ENCODE data around the gene MX2. TPM values are rescaled to one million over a fixed set of nuclear protein-coding genes. Genes with fewer than 3 reads are reported as not detected.

MX2 gene
- total RNA-seq, 1 experiment from 2014 or later: 56.7 TPM

- TF ChIP-seq POLR2AphosphoS5 (IDR thresholded peaks at IDR 0.05; ENCODE audit: low read depth, low read length) (no peak), SIN3A (IDR thresholded peaks at IDR 0.05; ENCODE audit: borderline replicate concordance, insufficient read depth, low read depth, low read length) (no peak), CTCF (IDR thresholded peaks at IDR 0.05) (no peak), TCF7L2 (IDR thresholded peaks at IDR 0.05; ENCODE audit: low read depth, low read length) (no peak)
- in situ Hi-C loops (cut with HindIII; ENCODE audit: low pct_unique_long_range_greater_than_20kb, low sequenced_read_pairs): no loop called here
- no peaks in the 10 kb centered on the region for H3K27me3 ChIP-seq (ENCODE audit: control insufficient read depth, insufficient read depth, low read length)
- intact Hi-C loops (cut with micrococcal nuclease; ENCODE audit: unreplicated experiment): no loop called here
- no peaks in the 10 kb centered on the region for H3K4me1 ChIP-seq (ENCODE audit: control insufficient read depth, insufficient read depth, low read length)
- ChIA-PET CTCF (no interaction called here), POLR2A (no interaction called here)
- ATAC-seq: no peak
- no peak overlapping the region for H3K27ac ChIP-seq (ENCODE audit: low read length)
- no peak for DNase-seq (ENCODE audit: low read depth, low spot score)
- H3K36me3 ChIP-seq (ENCODE audit: control insufficient read depth, insufficient read depth, low read length): no peaks in the 10 kb centered on the region
- no peaks in the 10 kb centered on the region for H3K9me3 ChIP-seq (ENCODE audit: control insufficient read depth, insufficient read depth, low read depth, low read length)
- H3K4me3 ChIP-seq (ENCODE audit: low read depth in 2 of 2, low read length in 2 of 2): peak overlapping the region; percentile 48 to 58
- BruUV-seq (replicated peaks): no TSS peak
Measured at GRCh38 chr21:41425588-41425953, 63.7 kb downstream of the MX2 start.

GRCh38 chr21:41425954-41426675, 64.3 kb downstream of the MX2 start, which contains the start of gene MX1:
Gene MX1, plus strand, starts transcription at chr21:41426239. Its CDS starts 5,832 bp downstream, at chr21:41432071.
- TF ChIP-seq SIN3A (IDR thresholded peaks at IDR 0.05; ENCODE audit: borderline replicate concordance, insufficient read depth, low read depth, low read length): no peak
- no peak for TF ChIP-seq POLR2AphosphoS5 (IDR thresholded peaks at IDR 0.05; ENCODE audit: low read depth, low read length)
- no peak for TF ChIP-seq CTCF (IDR thresholded peaks at IDR 0.05)
- no peak for TF ChIP-seq REST (IDR thresholded peaks at IDR 0.05; ENCODE audit: insufficient read depth in 1 of 2, low read depth in 2 of 2, low read length in 1 of 2)
- no peak for TF ChIP-seq TCF7L2 (IDR thresholded peaks at IDR 0.05; ENCODE audit: low read depth, low read length)
- Histone ChIP-seq H3K27me3 (ENCODE audit: control insufficient read depth, insufficient read depth, low read length) (no peaks in the 10 kb centered on the region), H3K27ac (ENCODE audit: low read length) (no peak within 1 kb of the TSS), H3K9me3 (ENCODE audit: control insufficient read depth, insufficient read depth, low read depth, low read length) (no peaks in the 10 kb centered on the region), H3K4me1 (ENCODE audit: control insufficient read depth, insufficient read depth, low read length) (no peaks in the 10 kb centered on the region), H3K36me3 (ENCODE audit: control insufficient read depth, insufficient read depth, low read length) (no peaks in the 10 kb centered on the region), H3K4me3 (ENCODE audit: low read depth in 2 of 2, low read length in 2 of 2) (peak within 1 kb of the TSS; percentile 48 to 58)
- BruUV-seq (replicated peaks): no TSS peak
- DNase-seq (ENCODE audit: low read depth, low spot score) (no peak), ATAC-seq (peak; percentile 81)
- in situ Hi-C loops (cut with HindIII; ENCODE audit: low pct_unique_long_range_greater_than_20kb, low sequenced_read_pairs) (no loop called here), intact Hi-C loops (cut with micrococcal nuclease; ENCODE audit: unreplicated experiment) (no loop called here)
- CTCF ChIA-PET: no interaction called here
- POLR2A ChIA-PET: no interaction called here
